ENCODE measurements around the gene HAUS7.

HAUS7 gene

DNA sequence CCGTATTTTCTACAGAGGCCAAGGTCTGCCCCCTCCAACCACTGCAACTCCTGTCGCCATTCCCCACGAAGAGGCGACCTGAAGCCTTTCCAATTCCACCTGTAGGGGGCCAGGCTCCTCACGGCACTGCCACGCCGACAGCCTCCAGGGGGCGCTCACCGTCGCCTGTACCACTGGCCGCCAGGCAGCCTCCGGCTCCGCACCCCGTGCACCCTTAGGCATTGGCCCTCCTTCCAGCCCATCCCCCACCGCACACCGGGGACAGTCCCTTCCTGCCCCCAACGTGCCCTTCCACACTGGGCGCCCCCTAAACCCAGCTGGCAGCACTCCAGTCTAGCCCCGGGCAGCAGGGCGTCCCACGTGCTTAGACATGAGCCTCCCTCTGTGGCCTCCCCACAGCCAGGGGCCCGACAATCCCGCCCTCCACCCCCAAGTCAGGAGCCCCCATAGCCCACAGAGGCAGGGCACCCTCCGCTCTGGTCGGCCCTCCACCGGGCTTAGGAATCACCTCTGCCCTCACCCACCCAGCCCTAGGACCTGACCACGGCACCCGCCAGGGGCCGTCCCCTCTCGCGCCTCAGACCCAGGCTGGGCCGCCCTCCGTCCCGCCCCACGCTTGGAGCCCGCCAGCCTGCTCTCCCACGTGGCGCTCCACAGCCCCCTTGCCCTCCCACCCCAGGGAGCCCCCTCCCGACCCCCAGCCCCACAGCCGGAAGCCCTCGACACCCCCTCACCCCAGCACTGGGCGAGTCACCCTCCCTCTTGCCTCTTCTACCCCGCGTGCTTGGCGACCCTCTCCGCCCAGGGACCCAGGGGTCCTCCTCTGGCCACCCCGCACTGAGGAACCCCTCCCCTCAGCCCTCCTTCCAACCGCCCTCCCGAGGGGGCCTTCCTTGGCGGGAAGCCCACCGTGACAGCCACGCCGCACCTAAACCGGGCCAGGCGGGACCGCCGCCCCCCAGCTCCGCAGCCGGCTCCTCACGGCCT, 69.9 kb downstream of the HAUS7 start:
- H3K4me3 ChIP-seq (ENCODE audit: low read depth, low read length): no peak overlapping the region
- no peak for DNase-seq (ENCODE audit: low read depth)

DNA sequence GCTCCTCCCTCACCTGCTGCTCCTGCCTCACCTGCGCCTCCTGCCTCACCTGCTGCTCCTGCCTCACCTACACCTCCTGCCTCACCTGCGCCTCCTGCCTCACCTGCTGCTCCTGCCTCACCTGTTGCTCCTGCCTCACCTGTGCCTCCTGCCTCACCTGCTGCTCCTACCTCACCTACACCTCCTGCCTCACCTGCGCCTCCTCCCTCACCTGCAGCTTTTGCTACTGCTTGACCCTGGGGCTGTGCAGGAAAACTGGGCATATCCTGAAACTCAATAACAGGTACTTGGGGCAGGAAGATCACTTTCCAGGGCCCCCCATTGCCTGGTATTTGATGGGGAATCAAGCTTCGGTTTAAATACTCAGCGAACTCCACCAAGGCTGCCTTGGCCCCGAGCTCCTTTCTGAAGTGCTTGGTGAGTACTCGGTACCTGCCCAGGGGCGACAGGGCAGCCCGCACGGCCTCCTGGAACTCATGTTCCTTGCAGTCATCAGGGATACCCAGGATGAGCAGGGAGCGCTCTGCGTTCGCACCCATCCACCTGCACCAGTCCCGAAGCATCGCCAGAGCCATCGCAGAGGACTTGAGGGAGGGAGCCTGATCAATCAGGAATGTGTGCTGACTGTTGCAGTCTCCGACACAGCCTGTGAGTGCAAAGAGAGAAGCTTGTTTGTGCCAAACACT, 72.0 kb downstream of the HAUS7 start:
- DNase-seq (ENCODE audit: low read depth): no peak

More for the DNA sequence above, 72.0 kb downstream of the HAUS7 start:
- no peak overlapping the region for H3K4me3 ChIP-seq (ENCODE audit: low read depth, low read length)

All from skeletal muscle cell (primary cell).